ENCODE measurements around the gene NRL.
"Not testable (repeated sequence)": the region's sequence is repeated elsewhere in the genome, so short reads cannot be mapped to it uniquely, and the experiment has no call there.

Gene NRL

DNA sequence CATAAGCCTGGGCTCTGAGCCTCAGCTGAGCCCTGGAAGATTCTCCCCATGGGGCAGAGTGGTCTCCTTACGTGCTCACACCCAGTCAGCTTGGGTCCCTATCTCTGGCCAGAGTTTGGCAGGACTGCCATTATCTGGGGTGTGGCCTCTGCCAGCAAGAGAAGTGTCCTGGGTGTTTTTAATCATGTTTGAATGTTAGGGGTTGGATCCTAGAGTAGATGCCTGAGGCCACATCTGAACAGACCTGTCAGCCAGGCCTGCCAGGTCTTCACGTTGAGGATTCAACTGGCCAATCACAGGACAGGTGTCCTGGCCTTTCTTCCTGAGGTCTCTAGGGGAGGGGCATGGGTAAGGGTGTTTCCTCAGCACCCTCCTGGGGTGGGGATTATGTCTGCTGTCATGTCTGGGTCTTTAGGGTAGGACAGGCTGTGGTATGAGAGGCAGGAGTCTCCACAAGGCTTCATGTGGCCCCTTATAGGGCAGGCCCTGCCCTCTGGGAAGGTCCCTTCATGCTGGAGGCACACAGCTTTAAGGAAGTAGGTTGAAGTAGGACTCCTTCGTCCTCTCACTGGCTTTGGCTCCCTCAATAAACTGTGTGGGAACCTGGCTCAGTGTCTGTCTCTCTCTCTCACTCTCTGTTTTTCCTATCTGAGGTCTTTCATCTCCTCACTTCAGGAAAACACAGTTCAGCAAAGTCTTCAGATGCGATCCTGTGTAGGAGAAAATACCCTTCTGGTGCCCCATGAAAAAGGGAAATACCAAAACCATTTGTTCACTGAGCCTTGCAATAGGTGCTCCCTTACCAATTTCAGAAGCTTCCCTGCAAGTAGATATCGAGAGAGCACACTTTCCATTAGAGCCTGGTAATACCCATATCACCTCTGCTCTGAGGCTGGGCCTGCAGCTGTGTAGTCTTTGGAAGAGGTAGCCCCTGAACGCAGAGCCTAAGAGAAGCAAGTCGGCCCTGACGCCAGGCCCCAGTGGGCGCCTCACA is 9.0 kb upstream of the NRL start:
- no peak for FAIRE-seq

DNA sequence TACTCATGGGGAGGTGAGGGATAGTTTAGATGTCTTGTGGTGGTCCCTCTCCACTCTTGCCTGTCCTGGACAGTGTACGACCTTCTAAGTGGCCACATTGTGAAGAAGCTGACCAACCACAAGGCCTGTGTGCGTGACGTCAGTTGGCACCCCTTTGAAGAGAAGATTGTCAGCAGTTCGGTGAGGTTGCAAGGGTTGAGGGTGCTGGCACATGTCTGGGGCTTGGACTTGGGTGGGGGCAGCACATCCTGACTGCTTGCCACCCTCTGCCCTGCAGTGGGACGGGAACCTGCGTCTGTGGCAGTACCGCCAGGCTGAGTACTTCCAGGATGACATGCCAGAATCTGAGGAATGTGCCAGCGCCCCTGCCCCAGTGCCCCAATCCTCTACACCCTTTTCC is 8.1 kb upstream of the NRL start:
- no peak for FAIRE-seq

DNA sequence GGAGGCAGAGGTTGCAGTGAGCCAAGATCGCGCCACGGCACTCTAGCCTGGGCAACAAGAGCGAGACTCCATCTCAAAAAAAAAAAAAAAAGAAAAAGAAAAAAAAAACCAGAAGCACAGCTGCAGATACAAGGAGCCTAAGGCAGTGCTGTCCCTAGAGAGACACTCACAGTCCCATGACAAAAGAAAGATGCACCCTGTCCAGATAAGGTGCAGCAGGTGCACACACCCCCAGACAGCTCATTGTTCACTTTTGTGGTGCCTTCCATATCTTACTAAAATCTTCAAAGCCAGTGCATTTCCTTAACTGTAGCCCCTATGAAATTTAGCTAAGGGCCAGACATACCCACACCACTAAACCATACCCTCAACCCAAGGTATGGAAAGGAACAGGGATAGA is 7.7 kb upstream of the NRL start:
- no peak for FAIRE-seq

DNA sequence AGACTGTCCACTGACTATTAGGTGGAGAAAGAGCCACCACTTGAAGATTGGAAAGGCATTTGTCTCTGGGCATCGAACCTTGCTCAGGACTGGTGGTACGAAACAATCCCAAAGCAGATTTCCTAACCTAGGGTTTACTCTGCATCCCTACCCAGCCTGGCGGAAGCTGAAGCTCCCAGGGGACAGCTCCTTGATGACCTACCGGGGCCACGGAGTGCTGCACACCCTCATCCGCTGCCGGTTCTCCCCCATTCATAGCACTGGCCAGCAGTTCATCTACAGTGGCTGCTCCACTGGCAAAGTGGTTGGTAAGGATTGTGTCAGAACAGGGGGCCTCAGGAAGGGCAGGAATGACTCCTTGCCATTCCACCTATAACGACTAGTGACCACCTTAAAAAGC is 6.5 kb upstream of the NRL start:
- FAIRE-seq = no peak

DNA sequence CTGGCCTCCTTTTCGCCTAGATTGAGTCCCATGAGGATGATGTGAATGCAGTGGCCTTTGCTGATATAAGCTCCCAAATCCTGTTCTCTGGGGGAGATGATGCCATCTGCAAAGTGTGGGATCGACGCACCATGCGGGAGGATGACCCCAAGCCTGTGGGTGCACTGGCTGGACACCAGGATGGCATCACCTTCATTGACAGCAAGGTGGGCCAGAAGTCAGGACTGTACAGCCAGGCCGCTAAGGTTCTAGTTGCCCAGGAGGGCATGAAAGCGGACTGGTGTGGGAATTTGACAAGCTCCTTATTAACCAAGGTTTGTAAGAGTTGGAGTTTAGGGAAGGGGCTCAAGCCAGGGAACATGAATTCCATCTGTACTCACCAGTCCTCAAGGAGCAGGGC is 4.9 kb upstream of the NRL start:
- no peak for FAIRE-seq

DNA sequence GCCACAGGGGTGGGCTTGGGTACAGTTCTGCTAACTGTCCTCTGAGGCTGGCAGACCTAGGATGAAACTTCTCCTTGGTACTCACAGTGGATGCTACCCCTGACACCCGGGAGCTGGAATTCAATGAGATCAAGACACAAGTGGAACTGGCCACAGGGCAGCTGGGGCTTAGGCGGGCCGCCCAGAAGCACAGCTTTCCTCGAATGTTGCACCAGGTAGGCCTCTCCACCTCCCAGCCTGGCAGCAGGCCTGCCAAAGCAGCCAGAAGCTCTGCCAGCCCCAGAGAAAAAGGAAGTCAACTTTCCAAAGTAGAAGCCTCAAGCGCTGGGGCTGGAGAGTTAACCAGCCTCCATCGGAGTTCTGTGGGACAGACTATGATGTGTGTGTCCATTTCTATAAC is 2.4 kb upstream of the NRL start:
- FAIRE-seq = no peak

DNA sequence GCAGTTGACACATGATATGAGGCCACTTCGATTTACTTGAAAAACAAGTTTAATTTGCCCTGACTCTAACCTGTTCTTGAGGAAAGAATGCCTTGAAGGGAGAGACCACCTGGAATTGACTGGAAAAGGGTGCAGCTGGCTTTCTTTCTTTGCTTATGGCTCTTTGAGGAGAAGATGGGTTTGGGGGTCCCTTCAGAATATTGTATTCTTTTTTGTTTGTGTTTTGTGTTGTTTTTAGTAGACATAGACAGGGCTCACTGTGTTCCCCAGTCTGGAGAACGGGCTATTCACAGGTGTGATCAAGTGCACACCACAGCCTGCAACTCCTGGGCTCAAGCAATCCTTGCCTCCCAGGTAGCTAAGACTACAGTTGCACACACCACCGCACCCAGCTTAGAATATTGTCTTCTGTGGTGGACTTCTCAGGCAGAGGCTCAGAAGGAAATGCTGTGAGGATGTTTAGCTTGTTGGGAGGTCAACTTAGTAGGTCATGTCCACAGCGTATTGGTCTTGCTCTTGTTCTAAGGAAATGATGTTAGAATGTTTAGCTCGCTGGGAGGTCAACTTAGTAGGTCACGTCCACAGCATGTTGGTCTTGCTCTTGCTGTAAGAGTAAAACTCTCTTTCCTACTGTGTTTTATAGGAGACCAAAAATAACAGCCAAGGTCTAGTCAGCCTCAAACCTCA is 1.5 kb upstream of the NRL start:
- FAIRE-seq = no peak

DNA sequence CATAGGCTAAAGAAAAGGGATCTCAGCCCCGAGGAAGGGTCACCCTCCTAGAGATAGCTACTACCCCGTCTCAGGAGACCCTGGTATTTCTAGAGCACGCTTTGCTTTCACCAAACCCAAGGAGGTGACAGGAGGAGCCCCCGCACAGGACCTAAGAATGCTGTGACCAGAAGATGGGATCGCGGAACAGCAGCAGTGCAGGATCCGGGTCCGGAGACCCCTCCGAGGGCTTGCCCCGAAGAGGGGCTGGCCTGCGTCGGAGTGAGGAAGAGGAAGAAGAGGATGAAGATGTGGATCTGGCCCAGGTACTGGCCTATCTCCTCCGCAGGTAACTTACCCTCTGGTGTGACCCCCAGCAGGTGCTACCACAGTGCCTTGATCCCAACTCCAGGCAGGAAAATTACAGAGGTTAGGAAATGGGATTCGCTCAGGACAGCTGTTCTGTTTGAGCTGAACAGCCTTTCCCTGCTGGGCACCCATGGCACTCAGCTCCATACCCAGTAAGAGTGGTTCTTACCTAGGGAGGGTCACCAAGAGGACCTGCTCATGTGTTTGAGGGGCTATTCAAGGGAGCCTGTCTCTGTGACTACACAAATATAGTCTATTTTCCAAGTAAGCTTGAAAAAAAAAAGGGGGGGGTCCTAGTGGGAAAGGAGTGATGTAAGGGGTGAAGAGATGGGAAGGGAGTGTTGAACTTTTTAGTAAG is 826 bp upstream of the NRL start:
- FAIRE-seq = no peak

DNA sequence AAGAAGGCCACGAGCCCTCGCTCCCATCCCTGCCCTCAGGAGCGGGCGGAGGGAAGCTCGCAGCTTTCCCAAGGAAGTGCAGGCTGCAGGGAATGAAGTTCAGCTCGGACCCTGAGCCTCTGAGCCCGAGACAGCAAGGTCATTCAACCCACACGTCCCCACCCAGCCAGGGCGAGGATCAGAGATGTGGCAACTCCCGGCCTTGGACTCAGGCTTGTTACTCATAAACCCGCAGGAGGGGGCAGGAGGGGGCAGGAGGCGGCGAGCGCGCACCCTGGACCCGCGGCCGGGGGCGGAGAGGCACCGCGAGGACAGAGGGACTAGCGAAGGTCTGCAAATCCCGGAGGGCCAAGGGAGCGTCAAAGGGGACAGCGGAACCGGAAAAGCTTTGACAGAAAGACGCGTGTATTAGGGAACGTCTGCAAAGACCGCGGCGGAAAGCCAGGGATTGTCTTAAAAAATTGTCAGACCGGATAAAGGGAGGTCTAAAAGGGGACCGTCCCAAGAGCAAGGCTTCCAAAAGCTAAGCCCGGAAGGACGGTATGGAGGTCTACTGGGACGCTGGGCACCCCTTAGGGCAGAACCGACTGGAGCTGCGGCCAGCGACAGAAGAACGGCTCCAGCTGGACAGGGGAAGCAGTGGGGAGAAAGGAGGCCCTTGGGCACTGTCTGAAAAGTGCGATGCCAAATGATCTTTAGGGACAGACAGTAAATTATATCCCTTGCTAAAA is 783 bp downstream of the NRL start:
- FAIRE-seq = no peak

DNA sequence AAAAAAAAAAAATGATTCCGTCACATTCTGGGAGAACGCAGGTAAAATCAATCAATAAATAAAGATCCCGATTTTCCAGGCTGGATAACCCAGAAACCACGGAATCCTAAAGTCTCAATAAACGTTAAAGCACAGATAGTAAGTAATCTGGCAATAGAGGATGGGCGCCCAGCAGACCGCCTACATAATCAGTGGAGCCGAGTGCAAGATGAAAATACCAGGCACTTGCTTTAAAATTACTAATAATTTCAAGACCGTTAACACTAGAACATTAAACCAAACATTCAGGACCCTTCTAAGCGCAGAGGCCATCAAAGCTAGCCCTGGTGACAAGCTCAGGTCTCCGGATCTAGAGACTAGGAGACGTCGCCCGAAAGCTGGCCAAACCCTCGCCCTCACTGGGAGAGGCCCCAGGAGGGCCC is 1.4 kb downstream of the NRL start:
- no peak for FAIRE-seq

DNA sequence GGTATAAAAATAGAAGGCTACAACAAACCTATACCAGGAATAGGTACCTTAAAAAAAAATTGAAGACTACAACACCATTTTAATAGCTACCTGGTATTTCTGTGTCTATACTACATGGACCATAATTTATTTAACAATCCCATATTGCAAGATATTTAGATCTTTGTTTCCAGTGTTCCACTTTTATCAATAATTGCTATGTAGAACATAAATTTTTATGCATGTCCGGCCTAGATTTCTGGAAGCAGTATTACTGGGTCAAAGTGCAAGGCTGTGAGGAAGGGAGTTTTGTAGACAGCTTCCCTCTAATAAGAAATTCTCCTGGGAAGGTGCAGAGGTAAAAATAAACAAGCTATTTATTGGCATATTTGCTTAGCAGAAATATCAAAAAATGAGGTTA is 4.2 kb downstream of the NRL start:
- FAIRE-seq = no peak

DNA sequence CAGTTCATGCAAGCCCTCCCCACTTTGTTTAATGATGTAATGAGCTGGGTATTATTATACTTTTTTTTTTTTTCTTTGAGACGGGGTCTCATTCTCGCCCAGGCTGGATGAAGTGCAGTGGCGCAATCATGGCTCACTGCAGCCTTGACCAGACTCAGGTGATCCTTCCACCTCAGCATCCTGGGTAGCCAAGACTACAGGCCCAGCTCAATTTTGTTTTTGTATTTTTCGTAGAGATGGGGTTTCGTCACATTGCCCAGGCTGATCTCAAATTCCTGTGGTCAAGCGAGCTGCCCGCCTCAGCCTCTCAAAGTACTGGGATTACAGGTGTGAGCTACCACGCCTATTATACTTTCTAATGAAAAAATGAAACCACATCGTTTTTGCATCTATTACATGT is 4.7 kb downstream of the NRL start:
- no peak for FAIRE-seq

DNA sequence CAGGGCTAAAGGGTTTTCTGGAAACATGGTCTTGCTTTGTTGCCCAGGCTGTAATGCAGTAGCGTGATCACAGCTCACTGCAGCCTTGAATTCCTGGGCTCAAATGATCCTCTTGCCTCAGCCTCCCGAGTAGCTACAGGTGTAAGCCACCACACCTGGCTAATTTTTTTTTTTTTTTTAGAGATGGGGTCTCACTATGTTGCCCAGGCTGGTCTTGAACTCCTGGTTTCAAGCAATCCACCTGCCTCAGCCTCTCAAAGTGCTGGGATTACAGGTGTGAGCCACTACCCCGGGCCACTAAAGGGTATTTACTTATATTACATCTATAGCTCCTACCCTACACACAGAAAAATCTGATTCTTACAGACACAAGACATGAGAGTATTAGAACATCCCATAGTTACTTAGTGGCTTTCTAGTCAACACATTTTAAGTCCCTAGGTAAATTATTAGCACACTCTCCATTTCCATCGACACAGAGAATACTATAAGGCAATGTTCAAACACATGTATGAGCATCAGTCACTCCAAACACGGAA is 6.3 kb downstream of the NRL start:
- no peak for FAIRE-seq

DNA sequence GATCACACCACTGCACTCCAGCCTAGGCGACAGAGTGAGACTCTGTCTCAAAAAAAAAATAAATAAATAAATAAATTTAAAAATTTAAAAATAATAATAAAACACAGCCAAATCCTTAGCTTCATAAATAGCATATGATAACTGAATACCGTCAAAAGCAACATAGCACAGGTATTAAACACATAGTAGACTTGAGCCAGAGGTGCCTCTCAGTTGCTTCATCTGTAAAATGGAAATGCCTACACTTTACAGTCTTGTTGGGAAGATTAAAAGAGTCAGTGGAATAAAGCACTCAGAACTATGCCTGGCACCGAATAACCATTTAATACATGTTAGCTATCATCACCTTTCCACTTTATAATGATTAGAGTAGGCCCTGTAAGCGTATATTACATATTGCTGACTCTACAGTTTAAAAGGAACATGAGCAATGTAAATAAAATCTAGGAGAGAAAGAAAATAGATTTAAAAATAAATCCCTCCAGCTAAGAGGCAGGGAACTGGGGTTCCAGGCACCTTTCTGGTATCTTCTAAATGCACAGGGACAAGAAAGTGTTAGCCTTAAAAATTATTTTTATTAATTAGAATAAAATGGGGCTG is 8.0 kb downstream of the NRL start:
- no peak for FAIRE-seq

DNA sequence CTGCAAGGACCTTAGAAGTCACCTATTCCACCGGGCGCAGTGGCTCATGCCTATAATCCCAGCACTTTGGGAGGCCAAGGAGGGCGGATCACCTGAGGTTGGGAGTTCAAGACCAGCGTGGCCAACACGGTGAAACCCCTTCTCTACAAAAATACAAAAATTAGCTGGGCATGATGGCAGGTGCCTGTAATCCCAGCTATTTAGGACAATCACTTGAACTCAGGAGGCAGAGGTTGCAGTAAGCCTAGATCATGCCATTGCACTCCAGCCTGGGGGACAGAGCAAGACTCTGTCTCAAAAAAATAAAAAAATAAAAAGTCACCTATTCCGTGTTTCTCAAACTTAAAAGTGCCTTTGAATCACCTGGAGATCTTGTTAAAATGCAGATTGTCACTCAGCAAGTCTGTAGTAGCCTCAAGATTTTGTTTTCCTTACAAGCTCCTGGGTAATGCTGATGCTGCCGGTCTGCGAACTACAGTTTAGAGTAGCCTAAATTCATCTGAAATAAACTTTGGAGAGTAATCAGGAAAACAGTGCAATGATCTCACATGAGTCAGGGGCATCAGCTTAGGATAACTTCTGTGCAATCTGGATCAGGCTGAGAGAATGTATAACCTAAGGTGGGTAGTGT is 9.0 kb downstream of the NRL start:
- FAIRE-seq = not testable (repeated sequence)

DNA sequence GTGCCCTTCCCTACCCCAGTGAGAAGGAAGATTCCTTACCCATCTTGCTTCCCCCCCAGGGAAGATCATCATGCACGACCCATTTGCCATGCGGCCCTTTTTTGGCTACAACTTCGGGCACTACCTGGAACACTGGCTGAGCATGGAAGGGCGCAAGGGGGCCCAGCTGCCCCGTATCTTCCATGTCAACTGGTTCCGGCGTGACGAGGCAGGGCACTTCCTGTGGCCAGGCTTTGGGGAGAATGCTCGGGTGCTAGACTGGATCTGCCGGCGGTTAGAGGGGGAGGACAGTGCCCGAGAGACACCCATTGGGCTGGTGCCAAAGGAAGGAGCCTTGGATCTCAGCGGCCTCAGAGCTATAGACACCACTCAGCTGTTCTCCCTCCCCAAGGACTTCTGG is 11.3 kb downstream of the NRL start:
- FAIRE-seq = no peak

DNA sequence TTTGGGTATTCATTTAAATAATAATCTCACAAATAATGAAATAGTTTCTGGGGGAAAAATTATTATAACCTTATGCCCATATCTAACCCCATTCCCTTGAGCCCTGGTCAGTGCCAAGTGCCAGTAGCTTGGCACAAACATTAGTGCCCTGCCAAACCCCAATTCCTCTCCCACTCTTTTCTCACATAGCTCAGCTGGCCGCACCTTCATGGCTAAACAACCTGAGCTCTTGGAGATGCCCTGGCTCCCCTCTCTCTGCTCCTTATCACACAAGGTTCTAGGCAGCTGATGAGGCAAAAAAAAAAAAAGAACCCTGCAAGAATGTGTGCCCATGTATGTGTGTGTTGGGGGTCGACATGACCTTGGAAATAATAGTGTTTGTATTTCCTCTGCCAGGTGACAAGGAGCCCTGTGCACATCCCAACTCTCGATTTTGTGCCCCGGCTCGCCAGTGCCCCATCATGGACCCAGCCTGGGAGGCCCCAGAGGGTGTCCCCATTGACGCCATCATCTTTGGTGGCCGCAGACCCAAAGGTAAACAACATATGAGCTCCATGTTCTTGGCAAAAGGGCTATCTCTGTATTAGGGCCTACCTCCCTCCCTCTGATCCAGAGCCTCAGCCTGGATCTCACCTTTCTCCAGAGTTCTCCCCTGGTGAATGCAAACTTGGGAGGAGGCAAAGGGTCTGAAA is 12.2 kb downstream of the NRL start:
- FAIRE-seq = no peak

DNA sequence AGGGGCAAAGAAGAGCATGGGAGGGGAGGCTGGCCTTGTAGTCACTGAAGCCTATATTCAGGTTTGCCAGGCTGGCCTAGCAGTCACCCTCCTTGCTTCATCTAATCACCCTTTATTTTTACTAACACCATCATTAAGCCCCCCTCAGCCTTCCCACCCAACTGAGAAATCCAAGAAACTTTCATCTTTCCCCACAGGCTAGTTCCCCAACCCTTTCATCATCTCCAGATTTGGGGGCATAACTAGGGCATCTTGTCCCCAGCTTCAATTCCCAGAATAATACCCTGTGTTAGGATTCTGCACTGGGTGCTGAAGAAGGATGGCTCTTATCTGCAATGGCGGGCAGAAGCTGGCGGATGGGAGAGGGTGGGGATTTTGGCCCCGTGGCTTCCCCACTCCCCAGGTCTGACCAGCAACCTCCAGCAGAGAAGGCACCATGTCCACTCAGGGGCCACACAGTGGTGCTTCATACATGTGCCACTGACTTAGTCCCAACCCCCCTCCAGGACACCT is 13.7 kb downstream of the NRL start:
- no peak for FAIRE-seq

DNA sequence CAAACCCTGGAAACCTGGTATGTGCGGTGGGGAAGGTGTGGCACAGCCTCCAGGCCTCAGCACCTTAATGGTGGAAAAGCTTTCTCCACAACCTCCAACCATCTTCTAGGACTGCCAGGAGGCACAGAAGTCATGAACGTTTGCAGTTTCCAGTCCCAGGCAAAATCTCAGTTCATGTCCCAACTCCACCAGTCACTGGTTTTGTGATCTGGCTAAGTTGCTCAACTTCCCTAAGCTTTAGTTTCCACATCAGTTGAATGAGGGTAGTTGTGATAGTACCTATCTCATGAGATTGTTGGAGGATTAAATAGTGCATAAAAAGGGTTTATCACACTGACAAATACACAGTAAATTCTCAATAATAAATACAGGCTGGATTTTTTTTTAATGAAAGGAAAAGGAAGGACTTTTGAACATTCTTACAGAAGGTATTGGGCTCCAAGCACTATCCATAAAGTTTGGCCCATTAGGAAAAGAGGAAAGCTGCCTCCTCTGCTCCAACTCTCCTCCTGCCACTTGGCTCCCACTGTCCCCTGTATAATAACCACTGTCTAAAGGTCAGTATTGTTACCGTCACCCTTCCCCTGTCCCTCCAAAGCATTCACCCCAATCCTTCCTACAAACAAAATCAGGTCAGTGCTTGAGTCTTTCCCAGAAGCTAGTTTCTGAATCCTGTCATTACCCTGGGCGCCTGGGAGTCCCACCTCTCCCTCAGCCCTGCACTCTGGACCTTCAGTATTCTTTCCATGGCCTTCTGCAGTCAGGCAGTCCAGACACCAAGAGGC is 14.4 kb downstream of the NRL start:
- FAIRE-seq = no peak

Measured in colon (tissue), 2 donors.